ENCODE results near the gene SMG6. TPM values are rescaled to one million over a fixed set of nuclear protein-coding genes. Genes with fewer than 3 reads are reported as not detected.

SMG6 gene
- total and polyA plus RNA-seq, 2 of the 8 experiments (the other 6 are each of a cell fraction or from before 2014, with no cell fraction given), result 18.5 to 25.2 TPM

- TF ChIP-seq, protein P1, sequence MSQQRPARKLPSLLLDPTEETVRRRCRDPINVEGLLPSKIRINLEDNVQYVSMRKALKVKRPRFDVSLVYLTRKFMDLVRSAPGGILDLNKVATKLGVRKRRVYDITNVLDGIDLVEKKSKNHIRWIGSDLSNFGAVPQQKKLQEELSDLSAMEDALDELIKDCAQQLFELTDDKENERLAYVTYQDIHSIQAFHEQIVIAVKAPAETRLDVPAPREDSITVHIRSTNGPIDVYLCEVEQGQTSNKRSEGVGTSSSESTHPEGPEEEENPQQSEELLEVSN (IDR thresholded peaks at IDR 0.05), result no peak; the same call in 1 of the 2 replicates
- TF ChIP-seq RNF2 (IDR thresholded peaks at IDR 0.05; ENCODE audit: borderline replicate concordance, low read depth, low read length, missing control alignments, poor library complexity, severe bottlenecking) (no peak), HDAC2 (IDR thresholded peaks at IDR 0.05; ENCODE audit: borderline replicate concordance in 1 of 2, low read depth in 2 of 2, low read length in 2 of 2) (no peak), SAP30 (IDR thresholded peaks at IDR 0.05; ENCODE audit: insufficient read depth, insufficient replicate concordance, low read length) (no peak), POLR2A (IDR thresholded peaks at IDR 0.05; ENCODE audit: control extremely low read depth in 1 of 2, low read depth in 2 of 2, low read length in 2 of 2) (peak; percentile 91 to 93), CHD1 (IDR thresholded peaks at IDR 0.05; ENCODE audit: low read depth, low read length) (no peak), SP1 (IDR thresholded peaks at IDR 0.05; ENCODE audit: low read depth, low read length) (0 out of 2 replicates have a peak, but pooled peaks have one; percentile 10), PHF8 (conservative IDR thresholded peaks at IDR 0.05; ENCODE audit: low read depth, low read length) (peak; percentile 93)
Measured at GRCh38 chr17:2303204-2304188, at the start of gene SMG6, which contains the start of gene SRR (continued).
